HepG2 (cell line): ENCODE measurements around the gene NAV1. TPM values are rescaled to one million over a fixed set of nuclear protein-coding genes. Genes with fewer than 3 reads are reported as not detected.

Experiments
- ATAC-seq: fragments of 200-7000 bp; cut with Tn5 transposase; 3 replicates; pipeline ENCODE4 v1.9.1; 2020; ENCODE audit warnings: mild to moderate bottlenecking, moderate library complexity
- BruUV-seq: library from RNA; stranded (reverse); fragments of 400-500 nt; replicated peaks from 2 replicates; lab custom pipeline; 2021; lab: Mats Ljungman, UMichigan
- CTCF ChIA-PET: fragments of 300-600 bp; formaldehyde crosslinking; extraction: SDS; loops from one replicate; lab custom pipeline; 2021; ENCODE audit warnings: low total read pairs, inconsistent platforms, low intra/inter-chr PET ratio; lab: Yijun Ruan, JAX
- POLR2A ChIA-PET: fragments of 350-600 bp; sonication (Branson Sonifier 250); formaldehyde crosslinking; loops from one replicate; lab custom pipeline; 2020; ENCODE audit warnings: antibody characterized with exemption, inconsistent platforms; lab: Yijun Ruan, JAX
- DNase-seq: peaks from one replicate; pipeline ENCODE4 v3.0.0-alpha.2; 2015; ENCODE audit warnings: low spot score
- FAIRE-seq: peaks from 3 replicates; lab custom pipeline; 2011; peaks lifted over from hg19 to GRCh38; lab: Jason Lieb, UNC
- H2AFZ ChIP-seq: one replicate; pipeline ENCODE4 v1.6.1; 2011; ENCODE audit warnings: low read length, inconsistent platforms
- H3K27ac ChIP-seq: fragments of 300-600 bp; 3 replicates; pipeline ENCODE4 v1.8.0; 2011; ENCODE audit warnings: mixed run types, mild to moderate bottlenecking, mixed read lengths, low read length, inconsistent platforms; ENCODE audit not compliant: insufficient read depth; ENCODE audit errors: extremely low read length
- H3K27me3 ChIP-seq, 2 experiments: fragments of 200-600 bp in 1 of 2; 2 replicates in 1 of 2; 3 replicates in 1 of 2; pipeline versions ENCODE4 v1.6.0 to v1.8.0; 2011; ENCODE audit warnings: low read length in 2 of 2, mild to moderate bottlenecking in 2 of 2, moderate library complexity in 2 of 2, inconsistent platforms in 1 of 2; ENCODE audit not compliant: insufficient read depth in 2 of 2, control insufficient read depth in 1 of 2
- H3K36me3 ChIP-seq, 2 experiments: fragments of 200-600 bp in 1 of 2; replicated peaks in 1 of 2; 2 replicates in 1 of 2; 3 replicates in 1 of 2; pipeline versions ENCODE4 v1.5.1 to v1.8.0; 2011; ENCODE audit warnings: low read length in 2 of 2, inconsistent platforms in 1 of 2; ENCODE audit not compliant: insufficient read depth in 2 of 2, control insufficient read depth in 1 of 2
- H3K4me1 ChIP-seq: 2 replicates; pipeline ENCODE4 v1.5.1; 2012; ENCODE audit warnings: low read length, inconsistent platforms; ENCODE audit not compliant: insufficient read depth
- H3K4me2 ChIP-seq: 2 replicates; pipeline ENCODE4 v1.6.0; 2011; ENCODE audit warnings: low read depth, low read length, inconsistent platforms
- H3K4me3 ChIP-seq, 3 experiments: fragments of 200-600 bp in 1 of 3; sonication (generic), shearing (Covaris generic) in 1 of 3; replicated peaks in 1 of 3; 2 replicates each; pipeline ENCODE4 v1.5.1; 2011 to 2016; ENCODE audit warnings: low read length in 3 of 3, inconsistent platforms in 2 of 3, low read depth in 2 of 3, mild to moderate bottlenecking in 2 of 3, control low read depth in 1 of 3, mixed read lengths in 1 of 3; ENCODE audit not compliant: insufficient read depth in 1 of 3
- H3K79me2 ChIP-seq: one replicate; pipeline ENCODE4 v1.6.1; 2011; ENCODE audit warnings: low read length, inconsistent platforms; ENCODE audit not compliant: insufficient read depth
- H3K9ac ChIP-seq: 2 replicates; pipeline ENCODE4 v1.6.0; 2011; ENCODE audit warnings: mild to moderate bottlenecking, low read depth, low read length, inconsistent platforms; ENCODE audit not compliant: insufficient read depth
- H3K9me3 ChIP-seq: 2 replicates; pipeline ENCODE4 v1.5.1; 2012; ENCODE audit warnings: mild to moderate bottlenecking, low read length
- H4K20me1 ChIP-seq: 2 replicates; pipeline ENCODE4 v1.6.0; 2011; ENCODE audit warnings: inconsistent platforms, mild to moderate bottlenecking, low read length, moderate library complexity; ENCODE audit not compliant: insufficient read depth
- ARNT ChIP-seq: fragments of 450-650 bp; IDR thresholded peaks from 2 replicates; pipeline ENCODE4 v1.6.1; 2017
- BRF2 ChIP-seq: sonication (generic); formaldehyde crosslinking; IDR thresholded peaks from 2 replicates; pipeline ENCODE4 v1.8.1; 2022; ENCODE audit warnings: mild to moderate bottlenecking, missing genetic modification reagents
- GPN1 ChIP-seq: sonication (generic); formaldehyde crosslinking; IDR thresholded peaks from 2 replicates; pipeline ENCODE4 v1.5.1; 2020; ENCODE audit warnings: missing genetic modification reagents, borderline replicate concordance
- HDAC6 ChIP-seq: fragments of 200-600 bp; sonication (generic); IDR thresholded peaks from 2 replicates; pipeline ENCODE4 v1.7.0; 2017; ENCODE audit warnings: mild to moderate bottlenecking, antibody characterized with exemption, low read length, low read depth
- HIC2 ChIP-seq: sonication (generic); formaldehyde crosslinking; IDR thresholded peaks from 2 replicates; pipeline ENCODE4 v1.9.0; 2022; ENCODE audit warnings: low read depth, missing genetic modification reagents
- MYPOP ChIP-seq: sonication (generic); formaldehyde crosslinking; IDR thresholded peaks from 2 replicates; pipeline ENCODE4 v1.8.1; 2023; ENCODE audit warnings: mild to moderate bottlenecking, moderate library complexity, missing genetic modification reagents
- NR2F6 ChIP-seq, 2 experiments: IDR thresholded peaks; 2 replicates each; pipeline ENCODE4 v1.6.1; 2016; ENCODE audit warnings: antibody characterized with exemption in 1 of 2, mild to moderate bottlenecking in 1 of 2
- POLR2AphosphoS5 ChIP-seq: IDR thresholded peaks from 2 replicates; pipeline ENCODE4 v1.6.1; 2012; ENCODE audit warnings: low read depth, low read length
- SNAI1 ChIP-seq: sonication (generic); formaldehyde crosslinking; IDR thresholded peaks from 2 replicates; pipeline ENCODE4 v1.5.0; 2020; ENCODE audit warnings: mild to moderate bottlenecking, missing genetic modification reagents, borderline replicate concordance
- SPEN ChIP-seq: sonication (generic); formaldehyde crosslinking; IDR thresholded peaks from 2 replicates; pipeline ENCODE4 v1.5.1; 2020; ENCODE audit warnings: low read depth, mild to moderate bottlenecking, missing genetic modification reagents
- TARDBP ChIP-seq: sonication (generic); formaldehyde crosslinking; IDR thresholded peaks from 2 replicates; pipeline ENCODE4 v1.8.0; 2022; ENCODE audit warnings: mild to moderate bottlenecking, missing genetic modification reagents
- TOPORS ChIP-seq: sonication (generic); formaldehyde crosslinking; IDR thresholded peaks from 2 replicates; pipeline ENCODE4 v1.8.0; 2023; ENCODE audit warnings: mild to moderate bottlenecking, missing genetic modification reagents
- ZBTB38 ChIP-seq: sonication (generic); formaldehyde crosslinking; IDR thresholded peaks from 2 replicates; pipeline ENCODE4 v1.5.1; 2020; ENCODE audit warnings: mild to moderate bottlenecking, missing genetic modification reagents
- ZGPAT ChIP-seq: IDR thresholded peaks from 2 replicates; pipeline ENCODE4 v1.6.1; 2016; ENCODE audit warnings: mild to moderate bottlenecking
- WGBS: methylation state at CpG from one replicate; pipeline ENCODE4 v1.1.6; 2017; ENCODE audit warnings: low lambda C conversion rate; 5-methylcytosine and 5-hydroxymethylcytosine counted together
- in situ Hi-C: cut with HindIII; loops from 2 replicates; pipeline ENCODE4 v1.10.0; 2017; ENCODE audit warnings: low pct_unique_long_range_greater_than_20kb; ENCODE audit not compliant: extremely low pct_ligation_motif_present
- intact Hi-C: fragments of 100-400 bp; cut with micrococcal nuclease; formaldehyde crosslinking; loops from one replicate; pipeline ENCODE4 v1.10.0; 2022; ENCODE audit not compliant: unreplicated experiment
- polyA plus RNA-seq, 8 experiments: library from polyadenylated mRNA; depleted of rRNA in 3 of 8; stranded (reverse) in 7 of 8; unstranded in 1 of 8; fragments of >200 nt; fragmentation: Illumina TruSeq in 4 of 8; extraction: Trizol in 4 of 8; gene quantifications; 2 replicates each; pipeline versions ENCODE4 v1.2.1 to v1.2.3, GENCODE V29; 2011 to 2016; ENCODE audit warnings: low read depth in 4 of 8, missing spikeins in 1 of 8, mixed read lengths in 1 of 8; ENCODE audit not compliant: insufficient read depth in 1 of 8
- total RNA-seq, 5 experiments: library from RNA; depleted of rRNA; stranded (reverse); fragments of >200 nt; fragmentation: Illumina TruSeq; extraction: Trizol; gene quantifications; 2 replicates each; pipeline ENCODE4 v1.2.3, GENCODE V29; 2016; ENCODE audit warnings: low read depth in 1 of 5

Gene NAV1
- total and polyA plus RNA-seq, 2 of the 13 experiments (the other 11 are each of a cell fraction or from before 2014, with no cell fraction given): not detected

- no peak for TF ChIP-seq SNAI1 (CRISPR knock-in tag)
Observed at GRCh38 chr1:201493757-201494617, 44.9 kb upstream of the NAV1 start (continued).

- peak; percentile 86 for ATAC-seq
- peaks cover 61% of the 10 kb centered on the region for H3K4me1 ChIP-seq
- peak; percentile 84 for DNase-seq
- intact Hi-C loops (loop anchor here (2.0 kb wide), 1 partner anchor 17 kb away; no protein-coding TSS in a partner anchor), in situ Hi-C loops (no loop called here)
- no peaks in the 10 kb centered on the region for H3K9me3 ChIP-seq
- peak overlapping the region; percentile 44; the same call in 1 of the 2 replicates for H3K9ac ChIP-seq
- H2AFZ ChIP-seq: peak overlapping the region; percentile 55
- H4K20me1 ChIP-seq: no peaks in the 10 kb centered on the region
- no peaks in the 10 kb centered on the region for H3K79me2 ChIP-seq
- ChIA-PET CTCF (no interaction called here), POLR2A (interaction anchor here (1.3 to 2.2 kb wide), 5 partner anchors 8 to 27 kb away, joined by 4 to 12 read pairs (median 8); partner anchors contain the start of gene PHLDA3)
- 22% methylated on average over 10 of the region's 11 CpGs for WGBS
- no peaks in the 10 kb centered on the region for H3K27me3 ChIP-seq
- BruUV-seq: no TSS peak
- peak overlapping the region; percentile 60 for H3K4me2 ChIP-seq
- H3K36me3 ChIP-seq: peaks cover 1 to 5% of the 10 kb centered on the region in 2 experiments; a peak in 1 of 5 replicates
- peak; percentile 88 for FAIRE-seq
- peak overlapping the region; percentile 83 for H3K27ac ChIP-seq
- H3K4me3 ChIP-seq: peak overlapping the region in 1 of 3 experiments; percentile 29; a peak in 2 of 6 replicates
- TF ChIP-seq SPEN (CRISPR knock-in tag) (0 out of 2 replicates have a peak, but pooled peaks have one; percentile 22), ARNT (no peak), ZGPAT (CRISPR knock-in tag) (0 out of 2 replicates have a peak, but pooled peaks have one; percentile 20), POLR2AphosphoS5 (no peak), BRF2 (no peak), TOPORS (CRISPR knock-in tag) (0 out of 2 replicates have a peak, but pooled peaks have one; percentile 38), TARDBP (CRISPR knock-in tag) (peak; percentile 65; the same call in 1 of the 2 replicates), GPN1 (CRISPR knock-in tag) (no peak), MYPOP (CRISPR knock-in tag) (peak; percentile 42; the same call in 1 of the 2 replicates), HIC2 (CRISPR knock-in tag) (no peak), NR2F6 (IDR thresholded peaks at IDR 0.05) (peak; percentile 20; the same call in 1 of the 2 replicates), NR2F6 (CRISPR knock-in tag; IDR thresholded peaks at IDR 0.05) (0 out of 2 replicates have a peak, but pooled peaks have one; percentile 12), ZBTB38 (no peak), HDAC6 (no peak)
Observed at GRCh38 chr1:201495551-201496295, 43.2 kb upstream of the NAV1 start.
